Fibroblast of lung (primary cell): ENCODE results near the gene SHFL. TPM values are rescaled to one million over a fixed set of nuclear protein-coding genes. Genes with fewer than 3 reads are reported as not detected.

Experiments used
- DNase-seq, 2 donors: peaks; one replicate each; pipeline versions ENCODE4 v3.0.0 to v3.0.0-alpha.2; 2010; ENCODE audit warnings: low read depth in 2 of 2
- H2AFZ ChIP-seq: 2 replicates; pipeline ENCODE4 v1.5.1; 2012; ENCODE audit warnings: low read length, control low read depth, inconsistent platforms
- H3K27ac ChIP-seq: 2 replicates; pipeline ENCODE4 v1.5.1; 2011; ENCODE audit warnings: low read length, control low read depth; ENCODE audit not compliant: insufficient read depth
- H3K27me3 ChIP-seq: 2 replicates; pipeline ENCODE4 v1.5.1; 2011; ENCODE audit warnings: mild to moderate bottlenecking, low read length; ENCODE audit not compliant: control insufficient read depth, insufficient read depth
- H3K36me3 ChIP-seq: 2 replicates; pipeline ENCODE4 v1.5.1; 2011; ENCODE audit warnings: low read length; ENCODE audit not compliant: control insufficient read depth, insufficient read depth
- H3K4me1 ChIP-seq: 2 replicates; pipeline ENCODE4 v1.5.1; 2011; ENCODE audit warnings: low read length; ENCODE audit not compliant: control insufficient read depth, insufficient read depth; ENCODE audit errors: extremely low read depth
- H3K4me2 ChIP-seq: 2 replicates; pipeline ENCODE4 v1.5.1; 2011; ENCODE audit warnings: low read length, control low read depth; ENCODE audit not compliant: insufficient read depth; ENCODE audit errors: extremely low read depth
- H3K4me3 ChIP-seq, 4 experiments: fragments of 200-600 bp in 1 of 4; sonication (generic) in 1 of 4; replicated peaks in 1 of 4; 2 replicates each; pipeline ENCODE4 v1.5.1; 2011 to 2016; ENCODE audit warnings: low read length in 4 of 4, low read depth in 3 of 4, mild to moderate bottlenecking in 3 of 4, control low read depth in 2 of 4, inconsistent platforms in 1 of 4, mixed read lengths in 1 of 4; ENCODE audit not compliant: insufficient read depth in 1 of 4; ENCODE audit errors: control extremely low read depth in 1 of 4
- H3K79me2 ChIP-seq: 2 replicates; pipeline ENCODE4 v1.5.1; 2012; ENCODE audit warnings: mild to moderate bottlenecking, low read length, inconsistent platforms; ENCODE audit not compliant: control insufficient read depth, insufficient read depth
- H3K9ac ChIP-seq: 2 replicates; pipeline ENCODE4 v1.5.1; 2011; ENCODE audit warnings: mild to moderate bottlenecking, low read length, control low read depth; ENCODE audit not compliant: insufficient read depth
- H3K9me3 ChIP-seq: 2 replicates; pipeline ENCODE4 v1.5.1; 2012; ENCODE audit warnings: low read depth, low read length; ENCODE audit not compliant: control insufficient read depth, insufficient read depth
- H4K20me1 ChIP-seq: 2 replicates; pipeline ENCODE4 v1.5.1; 2011; ENCODE audit warnings: low read length; ENCODE audit not compliant: control insufficient read depth, insufficient read depth; ENCODE audit errors: extremely low read depth
- EZH2 ChIP-seq: IDR thresholded peaks from 2 replicates; pipeline ENCODE4 v1.5.1; 2012; ENCODE audit warnings: low read length, control low read depth, mild to moderate bottlenecking; ENCODE audit errors: missing control alignments
- polyA plus RNA-seq, 2 donors: library from polyadenylated mRNA; depleted of rRNA in 1 of 2; stranded (reverse) in 1 of 2; unstranded in 1 of 2; fragments of >200 nt; gene quantifications; 2 replicates each; pipeline ENCODE4 v1.2.1, GENCODE V29; 2011 to 2012; ENCODE audit warnings: missing spikeins in 1 of 2
- total RNA-seq: library from RNA; depleted of rRNA; stranded (reverse); fragments of >200 nt; gene quantifications from 2 replicates; pipeline ENCODE4 v1.2.1, GENCODE V29; 2014
- TF ChIP-seq, protein P1 (sequence below), 2 donors: IDR thresholded peaks in 1 of 2; conservative IDR thresholded peaks in 1 of 2; 1 replicate in 1 of 2; 2 replicates in 1 of 2; pipeline ENCODE4 v1.5.1; 2011 to 2012; ENCODE audit warnings: low read length in 2 of 2, control low read depth in 1 of 2, inconsistent platforms in 1 of 2, low read depth in 1 of 2, mild to moderate bottlenecking in 1 of 2

SHFL gene
- total and polyA plus RNA-seq, 2 donors (not counting 1 experiment from before 2014, with no cell fraction given): 29.0 to 29.4 TPM

DNA sequence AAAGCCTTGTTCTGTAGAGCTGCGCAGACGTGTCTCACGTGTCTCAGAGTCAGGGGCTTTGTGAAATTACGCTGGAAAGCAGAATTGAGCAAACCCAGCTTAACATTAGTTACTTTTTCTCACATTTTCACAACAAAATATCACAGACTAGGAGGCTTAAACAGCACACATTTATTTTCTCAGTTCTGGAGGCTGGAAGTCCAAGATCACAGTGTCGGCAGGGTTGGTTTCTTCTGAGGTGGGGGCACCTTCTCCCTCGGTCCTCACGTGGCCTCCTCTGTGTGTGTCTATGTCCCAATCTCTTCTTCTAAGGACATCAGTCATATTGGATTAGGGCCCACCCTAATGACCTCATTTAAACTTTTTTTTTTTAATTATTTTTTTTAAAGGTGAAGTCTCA, 38.3 kb downstream of the SHFL start:
- TF ChIP-seq, protein P1, sequence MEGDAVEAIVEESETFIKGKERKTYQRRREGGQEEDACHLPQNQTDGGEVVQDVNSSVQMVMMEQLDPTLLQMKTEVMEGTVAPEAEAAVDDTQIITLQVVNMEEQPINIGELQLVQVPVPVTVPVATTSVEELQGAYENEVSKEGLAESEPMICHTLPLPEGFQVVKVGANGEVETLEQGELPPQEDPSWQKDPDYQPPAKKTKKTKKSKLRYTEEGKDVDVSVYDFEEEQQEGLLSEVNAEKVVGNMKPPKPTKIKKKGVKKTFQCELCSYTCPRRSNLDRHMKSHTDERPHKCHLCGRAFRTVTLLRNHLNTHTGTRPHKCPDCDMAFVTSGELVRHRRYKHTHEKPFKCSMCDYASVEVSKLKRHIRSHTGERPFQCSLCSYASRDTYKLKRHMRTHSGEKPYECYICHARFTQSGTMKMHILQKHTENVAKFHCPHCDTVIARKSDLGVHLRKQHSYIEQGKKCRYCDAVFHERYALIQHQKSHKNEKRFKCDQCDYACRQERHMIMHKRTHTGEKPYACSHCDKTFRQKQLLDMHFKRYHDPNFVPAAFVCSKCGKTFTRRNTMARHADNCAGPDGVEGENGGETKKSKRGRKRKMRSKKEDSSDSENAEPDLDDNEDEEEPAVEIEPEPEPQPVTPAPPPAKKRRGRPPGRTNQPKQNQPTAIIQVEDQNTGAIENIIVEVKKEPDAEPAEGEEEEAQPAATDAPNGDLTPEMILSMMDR (conservative IDR thresholded peaks at IDR 0.05 in 1 of 2, IDR thresholded peaks at IDR 0.05 in 1 of 2; ENCODE audit: low read depth in 1 of 2, low read length in 2 of 2): no peak
- TF ChIP-seq EZH2: no peak
- H3K27me3 ChIP-seq: no peaks in the 10 kb centered on the region
- H3K79me2 ChIP-seq: peaks cover 2% of the 10 kb centered on the region
- H3K9ac ChIP-seq: no peak overlapping the region
- DNase-seq: no peak
- no peaks in the 10 kb centered on the region for H4K20me1 ChIP-seq
- H3K27ac ChIP-seq: no peak overlapping the region
- no peaks in the 10 kb centered on the region for H3K9me3 ChIP-seq
- peaks cover 5% of the 10 kb centered on the region for H3K4me1 ChIP-seq
- peaks cover 2% of the 10 kb centered on the region for H3K36me3 ChIP-seq
- no peak overlapping the region for H2AFZ ChIP-seq
- H3K4me2 ChIP-seq: no peak overlapping the region
- no peak overlapping the region for H3K4me3 ChIP-seq

- Histone ChIP-seq H3K9me3 (no peaks in the 10 kb centered on the region), H3K4me2 (no peak overlapping the region), H3K27ac (no peak overlapping the region), H3K9ac (no peak overlapping the region), H3K36me3 (peaks cover 5% of the 10 kb centered on the region), H3K4me1 (peaks cover under 1% of the 10 kb centered on the region), H3K27me3 (no peaks in the 10 kb centered on the region), H3K4me3 (no peak overlapping the region), H4K20me1 (no peaks in the 10 kb centered on the region), H2AFZ (no peak overlapping the region), H3K79me2 (no peaks in the 10 kb centered on the region)
- no peak for DNase-seq
- TF ChIP-seq, protein P1 (conservative IDR thresholded peaks at IDR 0.05 in 1 of 2, IDR thresholded peaks at IDR 0.05 in 1 of 2; ENCODE audit: low read depth in 1 of 2, low read length in 2 of 2): no peak
- no peak for TF ChIP-seq EZH2
Observed at GRCh38 chr19:10126213-10126639, 40.1 kb downstream of the SHFL start.

DNA sequence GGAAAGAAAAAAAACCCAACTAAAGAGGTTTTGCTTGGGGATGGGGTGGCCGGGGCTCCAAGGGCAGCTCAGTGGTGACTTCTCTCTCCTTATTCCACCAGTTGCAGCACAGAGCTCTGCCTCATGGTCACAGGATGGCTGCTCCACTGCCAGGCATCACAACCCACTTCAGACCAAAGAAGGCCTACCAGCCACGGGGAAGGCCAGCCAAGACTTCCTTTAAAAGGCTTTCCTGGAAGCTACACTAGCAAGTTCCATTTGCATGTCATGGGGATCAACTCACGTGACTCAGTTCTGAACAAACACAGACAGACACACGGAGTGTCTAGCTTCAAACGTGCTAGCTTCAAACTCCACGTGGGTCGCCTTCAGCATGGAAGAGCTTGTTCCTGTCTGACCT, 46.8 kb downstream of the SHFL start:
- TF ChIP-seq, protein P1 (conservative IDR thresholded peaks at IDR 0.05 in 1 of 2, IDR thresholded peaks at IDR 0.05 in 1 of 2; ENCODE audit: low read depth in 1 of 2, low read length in 2 of 2): no peak
- no peak for TF ChIP-seq EZH2
- H2AFZ ChIP-seq: no peak overlapping the region
- peaks cover 2% of the 10 kb centered on the region for H3K4me1 ChIP-seq
- no peaks in the 10 kb centered on the region for H3K27me3 ChIP-seq
- no peak overlapping the region for H3K4me2 ChIP-seq
- no peak overlapping the region for H3K4me3 ChIP-seq
- peaks cover 29% of the 10 kb centered on the region for H3K36me3 ChIP-seq
- no peak overlapping the region for H3K27ac ChIP-seq
- no peak overlapping the region for H3K9ac ChIP-seq
- no peak for DNase-seq
- H4K20me1 ChIP-seq: no peaks in the 10 kb centered on the region
- no peaks in the 10 kb centered on the region for H3K9me3 ChIP-seq
- H3K79me2 ChIP-seq: no peaks in the 10 kb centered on the region
